Chondrocyte (in vitro differentiated cells): ENCODE data around the gene ARL5A. TPM values are rescaled to one million over a fixed set of nuclear protein-coding genes. Genes with fewer than 3 reads are reported as not detected.
A peak's percentile ranks its signal among the peaks of the same experiment; 100 is the strongest.

ENCODE experiments used
- DNase-seq: peaks from one replicate; pipeline ENCODE4 v3.0.0; 2021; ENCODE audit warnings: mixed read lengths, low spot score
- H3K27ac Mint-ChIP-seq: one replicate; pipeline ENCODE4 v1.8.0; 2021; ENCODE audit warnings: mild to moderate bottlenecking, moderate library complexity, mixed read lengths; ENCODE audit not compliant: unreplicated experiment
- H3K27me3 Mint-ChIP-seq: 2 replicates; pipeline ENCODE4 v1.8.0; 2021; ENCODE audit warnings: low read depth, mixed read lengths
- H3K36me3 Mint-ChIP-seq: 2 replicates; pipeline ENCODE4 v1.8.0; 2021; ENCODE audit warnings: low read depth, mixed read lengths
- H3K4me1 Mint-ChIP-seq: 2 replicates; pipeline ENCODE4 v1.8.0; 2021; ENCODE audit warnings: low read depth, mild to moderate bottlenecking, mixed read lengths
- H3K4me3 Mint-ChIP-seq: one replicate; pipeline ENCODE4 v1.8.0; 2021; ENCODE audit warnings: mild to moderate bottlenecking, moderate library complexity, mixed read lengths; ENCODE audit not compliant: unreplicated experiment
- H3K9me3 Mint-ChIP-seq: 2 replicates; pipeline ENCODE4 v1.8.0; 2021; ENCODE audit warnings: low read depth, mixed read lengths
- total RNA-seq: library from RNA; stranded (reverse); gene quantifications from 3 replicates; pipeline ENCODE4 v1.2.1, GENCODE V29; 2021
- TF ChIP-seq, protein P1 (sequence below): fragments of 200-600 bp; sonication (generic); IDR thresholded peaks from 2 replicates; pipeline ENCODE4 v1.5.0; 2021; ENCODE audit warnings: antibody characterized with exemption, mild to moderate bottlenecking, moderate library complexity

The ARL5A gene
- total RNA-seq, 1 donor from 2014 or later, result 39.8 TPM

GRCh38 chr2:151840216-151841046 is 12.2 kb upstream of the ARL5A start:
- no peak for DNase-seq
- no peak overlapping the region for H3K27ac Mint-ChIP-seq
- peaks cover 20% of the 10 kb centered on the region for H3K4me1 Mint-ChIP-seq
- H3K4me3 Mint-ChIP-seq, result no peak overlapping the region
- no peaks in the 10 kb centered on the region for H3K9me3 Mint-ChIP-seq
- TF ChIP-seq, protein P1, sequence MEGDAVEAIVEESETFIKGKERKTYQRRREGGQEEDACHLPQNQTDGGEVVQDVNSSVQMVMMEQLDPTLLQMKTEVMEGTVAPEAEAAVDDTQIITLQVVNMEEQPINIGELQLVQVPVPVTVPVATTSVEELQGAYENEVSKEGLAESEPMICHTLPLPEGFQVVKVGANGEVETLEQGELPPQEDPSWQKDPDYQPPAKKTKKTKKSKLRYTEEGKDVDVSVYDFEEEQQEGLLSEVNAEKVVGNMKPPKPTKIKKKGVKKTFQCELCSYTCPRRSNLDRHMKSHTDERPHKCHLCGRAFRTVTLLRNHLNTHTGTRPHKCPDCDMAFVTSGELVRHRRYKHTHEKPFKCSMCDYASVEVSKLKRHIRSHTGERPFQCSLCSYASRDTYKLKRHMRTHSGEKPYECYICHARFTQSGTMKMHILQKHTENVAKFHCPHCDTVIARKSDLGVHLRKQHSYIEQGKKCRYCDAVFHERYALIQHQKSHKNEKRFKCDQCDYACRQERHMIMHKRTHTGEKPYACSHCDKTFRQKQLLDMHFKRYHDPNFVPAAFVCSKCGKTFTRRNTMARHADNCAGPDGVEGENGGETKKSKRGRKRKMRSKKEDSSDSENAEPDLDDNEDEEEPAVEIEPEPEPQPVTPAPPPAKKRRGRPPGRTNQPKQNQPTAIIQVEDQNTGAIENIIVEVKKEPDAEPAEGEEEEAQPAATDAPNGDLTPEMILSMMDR, result no peak
- H3K36me3 Mint-ChIP-seq, result no peaks in the 10 kb centered on the region
- no peaks in the 10 kb centered on the region for H3K27me3 Mint-ChIP-seq

- Mint-ChIP-seq H3K9me3 (no peaks in the 10 kb centered on the region), H3K36me3 (no peaks in the 10 kb centered on the region), H3K27me3 (no peaks in the 10 kb centered on the region), H3K4me3 (no peak overlapping the region), H3K27ac (no peak overlapping the region), H3K4me1 (peaks cover 3% of the 10 kb centered on the region)
- TF ChIP-seq, protein P1, result no peak
- DNase-seq, result no peak
These were observed 9.7 kb upstream of the ARL5A start for GRCh38 chr2:151837926-151838325.

DNA sequence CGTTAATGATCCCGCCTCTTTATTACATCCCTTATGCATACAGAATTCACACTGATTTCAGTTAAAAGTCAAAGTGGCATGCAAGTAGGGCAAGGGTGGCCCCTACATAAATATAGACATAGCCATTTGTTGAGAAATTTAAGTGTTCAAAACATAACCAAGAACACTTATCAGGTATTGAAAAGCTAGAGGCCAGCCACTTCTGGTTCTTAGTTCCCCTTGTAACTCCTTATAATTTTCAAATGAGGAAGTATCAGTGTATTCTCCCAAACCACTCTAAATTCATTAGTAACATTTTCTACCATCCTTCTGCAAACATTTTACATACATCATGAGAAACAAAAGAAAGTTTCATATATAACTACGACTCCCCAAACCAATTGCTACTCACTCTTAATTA is 5.8 kb upstream of the ARL5A start:
- H3K4me3 Mint-ChIP-seq, result no peak overlapping the region
- DNase-seq, result no peak
- H3K36me3 Mint-ChIP-seq, result no peaks in the 10 kb centered on the region
- TF ChIP-seq, protein P1, result no peak
- H3K27ac Mint-ChIP-seq, result no peak overlapping the region
- H3K27me3 Mint-ChIP-seq, result no peaks in the 10 kb centered on the region
- H3K4me1 Mint-ChIP-seq, result peaks cover 1% of the 10 kb centered on the region
- no peaks in the 10 kb centered on the region for H3K9me3 Mint-ChIP-seq

GRCh38 chr2:151830961-151831360 is 2.7 kb upstream of the ARL5A start:
- H3K27ac Mint-ChIP-seq, result no peak overlapping the region
- TF ChIP-seq, protein P1, result no peak
- peaks cover 22% of the 10 kb centered on the region for H3K4me1 Mint-ChIP-seq
- H3K27me3 Mint-ChIP-seq, result no peaks in the 10 kb centered on the region
- H3K4me3 Mint-ChIP-seq, result no peak overlapping the region
- no peaks in the 10 kb centered on the region for H3K36me3 Mint-ChIP-seq
- no peaks in the 10 kb centered on the region for H3K9me3 Mint-ChIP-seq
- no peak for DNase-seq

DNA sequence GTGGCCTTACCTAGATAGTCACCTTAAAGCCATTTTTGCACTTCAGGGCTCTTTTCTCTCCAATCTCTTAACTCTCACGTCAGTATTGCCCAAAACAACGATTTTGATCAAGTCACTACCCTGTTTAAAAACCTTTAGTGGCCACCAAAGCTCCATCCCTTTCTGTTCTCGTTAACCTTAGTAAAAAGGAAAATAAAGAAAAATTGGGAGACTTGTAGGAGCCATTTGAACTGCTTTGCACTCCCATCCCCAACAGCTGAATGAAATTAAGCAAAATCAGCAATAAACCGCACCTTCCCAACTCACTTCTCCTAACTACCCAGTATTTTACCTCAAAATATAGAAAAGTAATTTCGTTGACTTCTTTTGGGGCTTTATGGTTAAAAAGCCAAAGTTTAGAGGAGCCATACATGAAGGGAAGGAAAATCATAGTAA is 686 bp upstream of the ARL5A start:
- no peaks in the 10 kb centered on the region for H3K27me3 Mint-ChIP-seq
- TF ChIP-seq, protein P1, result no peak
- peaks cover 38% of the 10 kb centered on the region for H3K4me1 Mint-ChIP-seq
- H3K27ac Mint-ChIP-seq, result peak overlapping the region; percentile 71
- H3K9me3 Mint-ChIP-seq, result no peaks in the 10 kb centered on the region
- no peak for DNase-seq
- peak overlapping the region; percentile 96 for H3K4me3 Mint-ChIP-seq
- H3K36me3 Mint-ChIP-seq, result no peaks in the 10 kb centered on the region
